Suprapubic skin (tissue), 4 donors: Measurements from ENCODE around the gene SLC46A1.

ENCODE experiments used
- EP300 ChIP-seq: sonication (generic); formaldehyde crosslinking; IDR thresholded peaks from one replicate; pipeline ENCODE4 v1.6.1; 2017; ENCODE audit warnings: antibody characterized with exemption
- POLR2A ChIP-seq, 2 donors: fragments of 450-650 bp; IDR thresholded peaks; one replicate each; pipeline ENCODE4 v1.6.1; 2017; ENCODE audit warnings: antibody characterized with exemption in 2 of 2, mild to moderate bottlenecking in 2 of 2, moderate library complexity in 2 of 2
- POLR2AphosphoS5 ChIP-seq, 3 donors: sonication (generic); formaldehyde crosslinking; IDR thresholded peaks; one replicate each; pipeline ENCODE4 v1.6.1; 2017; ENCODE audit warnings: antibody characterized with exemption in 3 of 3
- TF ChIP-seq, protein P1 (sequence below), 2 donors: fragments of 200-600 bp in 1 of 2; fragments of 450-650 bp in 1 of 2; sonication (generic) in 1 of 2; IDR thresholded peaks; one replicate each; pipeline ENCODE4 v1.5.1; 2016 to 2019; ENCODE audit warnings: antibody characterized with exemption in 2 of 2, mild to moderate bottlenecking in 1 of 2, moderate library complexity in 1 of 2

DNA sequence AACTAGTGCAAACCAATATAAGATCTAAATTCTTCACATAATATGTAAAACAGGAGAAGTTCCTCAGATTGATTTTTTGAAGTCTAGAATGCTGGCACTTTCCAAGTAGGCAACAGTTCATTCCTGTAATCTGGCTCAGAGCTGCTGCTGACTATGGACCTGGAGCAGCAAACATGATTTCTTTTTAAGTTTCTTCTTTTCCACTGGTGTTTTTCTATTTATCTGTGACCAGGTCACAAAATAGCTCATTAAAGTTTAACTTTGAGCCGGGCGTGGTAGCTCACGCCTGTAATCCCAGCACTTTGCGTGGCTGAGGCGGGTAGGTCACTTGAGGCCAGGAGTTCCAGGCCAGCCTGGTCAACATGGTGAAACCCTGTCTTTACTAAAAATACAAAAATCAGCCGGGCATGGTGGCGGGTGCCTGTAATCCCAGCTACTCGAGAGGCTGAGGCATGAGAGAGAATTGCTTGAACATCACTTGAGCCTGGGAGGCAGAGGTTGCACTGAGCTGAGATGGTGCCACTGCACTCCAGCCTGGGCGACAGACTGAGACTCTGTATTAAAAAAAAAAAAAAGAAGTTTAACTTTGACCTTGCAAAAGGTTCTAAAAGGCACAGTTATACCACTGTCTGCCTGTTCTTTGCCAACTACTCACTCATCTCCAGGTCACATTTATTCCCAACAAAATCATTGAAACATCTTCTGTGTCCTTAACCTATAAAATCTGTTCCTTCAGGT, 38.1 kb upstream of the SLC46A1 start:
- TF ChIP-seq EP300 (no peak), POLR2A (IDR thresholded peaks at IDR 0.05) (no peak), POLR2AphosphoS5 (IDR thresholded peaks at IDR 0.05) (no peak)
- TF ChIP-seq, protein P1, sequence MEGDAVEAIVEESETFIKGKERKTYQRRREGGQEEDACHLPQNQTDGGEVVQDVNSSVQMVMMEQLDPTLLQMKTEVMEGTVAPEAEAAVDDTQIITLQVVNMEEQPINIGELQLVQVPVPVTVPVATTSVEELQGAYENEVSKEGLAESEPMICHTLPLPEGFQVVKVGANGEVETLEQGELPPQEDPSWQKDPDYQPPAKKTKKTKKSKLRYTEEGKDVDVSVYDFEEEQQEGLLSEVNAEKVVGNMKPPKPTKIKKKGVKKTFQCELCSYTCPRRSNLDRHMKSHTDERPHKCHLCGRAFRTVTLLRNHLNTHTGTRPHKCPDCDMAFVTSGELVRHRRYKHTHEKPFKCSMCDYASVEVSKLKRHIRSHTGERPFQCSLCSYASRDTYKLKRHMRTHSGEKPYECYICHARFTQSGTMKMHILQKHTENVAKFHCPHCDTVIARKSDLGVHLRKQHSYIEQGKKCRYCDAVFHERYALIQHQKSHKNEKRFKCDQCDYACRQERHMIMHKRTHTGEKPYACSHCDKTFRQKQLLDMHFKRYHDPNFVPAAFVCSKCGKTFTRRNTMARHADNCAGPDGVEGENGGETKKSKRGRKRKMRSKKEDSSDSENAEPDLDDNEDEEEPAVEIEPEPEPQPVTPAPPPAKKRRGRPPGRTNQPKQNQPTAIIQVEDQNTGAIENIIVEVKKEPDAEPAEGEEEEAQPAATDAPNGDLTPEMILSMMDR (IDR thresholded peaks at IDR 0.05), result no peak
